Measurements from ENCODE around the gene OR10AD1. TPM values are rescaled to one million over a fixed set of nuclear protein-coding genes. Genes with fewer than 3 reads are reported as not detected.

The OR10AD1 gene
- total and polyA plus RNA-seq, 2 experiments from 2014 or later = not detected

GRCh38 chr12:48179466-48179865 is 23.6 kb downstream of the OR10AD1 start:
- no peak for DNase-seq (ENCODE audit: low read depth in 1 of 2, low spot score in 1 of 2)
- no peak overlapping the region for H3K27ac ChIP-seq
- TF ChIP-seq CTCF (IDR thresholded peaks at IDR 0.05; ENCODE audit: low read depth, low read length) = no peak
- H3K9me3 ChIP-seq (ENCODE audit: low read depth) = no peaks in the 10 kb centered on the region
- H3K27me3 ChIP-seq = peaks cover 49% of the 10 kb centered on the region
- peaks cover 6% of the 10 kb centered on the region for H3K4me1 ChIP-seq (ENCODE audit: low read depth)
- no peak overlapping the region for H3K4me3 ChIP-seq
- no peaks in the 10 kb centered on the region for H3K36me3 ChIP-seq

- TF ChIP-seq CTCF (IDR thresholded peaks at IDR 0.05; ENCODE audit: low read depth, low read length) = no peak
- Histone ChIP-seq H3K4me3 (no peak overlapping the region), H3K27me3 (peaks cover 35% of the 10 kb centered on the region)
These were observed 25.1 kb downstream of the OR10AD1 start for GRCh38 chr12:48177982-48178381.

GRCh38 chr12:48176417-48176751 is 26.7 kb downstream of the OR10AD1 start:
- H3K27ac ChIP-seq = no peak overlapping the region

More at GRCh38 chr12:48177982-48178381, 25.1 kb downstream of the OR10AD1 start:
- Histone ChIP-seq H3K4me1 (ENCODE audit: low read depth) (peaks cover 6% of the 10 kb centered on the region), H3K9me3 (ENCODE audit: low read depth) (no peaks in the 10 kb centered on the region), H3K27ac (no peak overlapping the region), H3K36me3 (no peaks in the 10 kb centered on the region)
- no peak for DNase-seq (ENCODE audit: low read depth in 1 of 2, low spot score in 1 of 2)

DNA sequence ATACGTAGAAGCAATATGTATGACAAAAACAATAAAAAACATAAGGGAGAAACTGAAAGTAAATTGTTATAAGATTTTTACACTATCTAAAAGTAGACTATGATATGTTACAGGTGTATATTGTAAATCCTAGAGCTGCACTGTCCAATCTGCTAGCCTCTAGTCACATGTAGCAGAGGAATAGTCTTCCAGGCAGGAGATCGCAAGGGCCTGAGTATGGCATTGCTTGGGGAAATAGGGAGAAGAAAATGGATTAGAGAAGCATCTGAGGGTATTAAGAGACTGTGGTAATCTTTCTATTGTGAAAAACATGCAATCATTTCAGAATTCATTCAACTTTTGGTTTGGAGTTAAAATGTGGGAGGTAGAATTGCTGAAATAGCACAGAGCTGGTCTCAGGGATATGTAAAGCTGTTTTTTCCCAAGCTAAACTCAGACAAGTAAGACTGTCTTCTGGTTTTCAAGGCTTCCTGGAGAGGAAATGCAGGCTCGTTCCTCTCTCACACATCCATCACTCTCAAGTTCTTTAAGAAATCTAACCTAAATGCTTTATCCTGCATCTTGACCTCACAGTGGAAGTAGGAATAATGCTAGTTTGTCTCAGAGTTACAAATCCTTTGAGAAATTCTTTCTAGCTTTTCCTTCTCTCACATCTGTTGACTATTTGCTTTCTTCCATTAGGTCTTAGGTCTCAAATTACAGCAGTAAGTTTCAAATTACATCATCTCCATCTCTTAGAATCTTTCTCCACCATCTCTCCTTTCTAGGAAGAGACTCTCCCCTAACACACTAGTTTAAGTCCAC is 27.3 kb downstream of the OR10AD1 start:
- Histone ChIP-seq H3K4me3 (no peak overlapping the region), H3K9me3 (ENCODE audit: low read depth) (no peaks in the 10 kb centered on the region), H3K4me1 (ENCODE audit: low read depth) (peaks cover 6% of the 10 kb centered on the region), H3K27me3 (peaks cover 13% of the 10 kb centered on the region), H3K36me3 (no peaks in the 10 kb centered on the region), H3K27ac (no peak overlapping the region)
- TF ChIP-seq CTCF (IDR thresholded peaks at IDR 0.05; ENCODE audit: low read depth, low read length) = no peak
- DNase-seq (ENCODE audit: low read depth in 1 of 2, low spot score in 1 of 2) = no peak

More at GRCh38 chr12:48176417-48176751, 26.7 kb downstream of the OR10AD1 start:
- no peak for TF ChIP-seq CTCF (IDR thresholded peaks at IDR 0.05; ENCODE audit: low read depth, low read length)
- H3K9me3 ChIP-seq (ENCODE audit: low read depth) = no peaks in the 10 kb centered on the region
- peaks cover 6% of the 10 kb centered on the region for H3K4me1 ChIP-seq (ENCODE audit: low read depth)
- H3K36me3 ChIP-seq = no peaks in the 10 kb centered on the region
- peaks cover 19% of the 10 kb centered on the region for H3K27me3 ChIP-seq
- H3K4me3 ChIP-seq = no peak overlapping the region
- DNase-seq (ENCODE audit: low read depth in 1 of 2, low spot score in 1 of 2) = no peak

- TF ChIP-seq CTCF (IDR thresholded peaks at IDR 0.05; ENCODE audit: low read depth, low read length) = no peak
- no peak overlapping the region for H3K4me3 ChIP-seq
These were observed 34.1 kb downstream of the OR10AD1 start for GRCh38 chr12:48169011-48169410.

More at GRCh38 chr12:48169011-48169410, 34.1 kb downstream of the OR10AD1 start:
- Histone ChIP-seq H3K27me3 (no peaks in the 10 kb centered on the region), H3K4me1 (ENCODE audit: low read depth) (no peaks in the 10 kb centered on the region), H3K36me3 (no peaks in the 10 kb centered on the region), H3K27ac (no peak overlapping the region), H3K9me3 (ENCODE audit: low read depth) (no peaks in the 10 kb centered on the region)
- no peak for DNase-seq (ENCODE audit: low read depth in 1 of 2, low spot score in 1 of 2)
